ENCODE data around the gene RASAL2. TPM values are rescaled to one million over a fixed set of nuclear protein-coding genes. Genes with fewer than 3 reads are reported as not detected.

Gene RASAL2
- total and polyA plus RNA-seq, 11 donors, result 6.2 to 112 (median 39.9) TPM

- H3K36me3 ChIP-seq, result no peaks in the 10 kb centered on the region
- no peaks in the 10 kb centered on the region for H3K27me3 ChIP-seq
- WGBS, 4 donors, result 23 to 36% (median 30%) methylated on average over 2 of the region's 2 CpGs
- DNase-seq (no peak), ATAC-seq (peak in 1 of 4 donors; percentile 11)
- peak overlapping the region in 5 of 12 donors; percentile 5 to 50 (median 11) for H3K27ac ChIP-seq
- TF ChIP-seq POLR2A (IDR thresholded peaks at IDR 0.05) (no peak), CTCF (IDR thresholded peaks at IDR 0.05) (peak in 3 of 12 donors; percentile 23 to 39 (median 31))
- peak overlapping the region in 1 of 12 donors; percentile 1 for H3K4me3 ChIP-seq
- intact Hi-C loops (cut with DNase I), result loop anchor here in 3 of 10 donors (5.0 to 10.0 kb wide), 3 partner anchors 35 to 82 kb away; no protein-coding TSS in a partner anchor
- peaks cover 3 to 52% (median 29%) of the 10 kb centered on the region in 12 donors for H3K4me1 ChIP-seq
- no peaks in the 10 kb centered on the region for H3K9me3 ChIP-seq
Measured at GRCh38 chr1:178137238-178137637, 43.3 kb downstream of the RASAL2 start.

- H3K4me1 ChIP-seq, result peaks cover 0 to 45% (median 11%) of the 10 kb centered on the region in 12 donors
- H3K9me3 ChIP-seq, result no peaks in the 10 kb centered on the region
- H3K4me3 ChIP-seq, result no peak overlapping the region
- no peaks in the 10 kb centered on the region for H3K27me3 ChIP-seq
- DNase-seq, result no peak
- intact Hi-C loops (cut with DNase I), result no loop called here
- H3K27ac ChIP-seq, result no peak overlapping the region
- WGBS, 4 donors, result 72 to 78% (median 74%) methylated on average over 4 of the region's 4 CpGs
- no peak for ATAC-seq
- no peaks in the 10 kb centered on the region for H3K36me3 ChIP-seq
- no peak for TF ChIP-seq POLR2A (IDR thresholded peaks at IDR 0.05)
- no peak for TF ChIP-seq CTCF (IDR thresholded peaks at IDR 0.05)
Measured at GRCh38 chr1:178142806-178143205, 48.9 kb downstream of the RASAL2 start.

GRCh38 chr1:178143730-178144690, 50.1 kb downstream of the RASAL2 start:
- WGBS, 4 donors, result 79 to 88% (median 83%) methylated on average over 2 of the region's 2 CpGs

More at GRCh38 chr1:178143730-178144690, 50.1 kb downstream of the RASAL2 start:
- peaks cover 0 to 42% (median 7%) of the 10 kb centered on the region in 12 donors for H3K4me1 ChIP-seq
- H3K4me3 ChIP-seq, result no peak overlapping the region
- no peaks in the 10 kb centered on the region for H3K27me3 ChIP-seq
- no peak for DNase-seq
- peak overlapping the region in 1 of 12 donors; percentile 7 for H3K27ac ChIP-seq
- H3K9me3 ChIP-seq, result no peaks in the 10 kb centered on the region
- no peaks in the 10 kb centered on the region for H3K36me3 ChIP-seq
- intact Hi-C loops (cut with DNase I), result no loop called here
- peak in 1 of 4 donors; percentile 41 for ATAC-seq
- no peak for TF ChIP-seq POLR2A (IDR thresholded peaks at IDR 0.05)
- TF ChIP-seq CTCF (IDR thresholded peaks at IDR 0.05), result no peak
